GM12874 (cell line): ENCODE measurements around the gene ADARB2.

Source experiments
- TF ChIP-seq, protein P1 (sequence below): IDR thresholded peaks from 2 replicates; pipeline ENCODE4 v1.5.1; 2011; ENCODE audit warnings: low read depth, mild to moderate bottlenecking, control low read depth, low read length, moderate library complexity; ENCODE audit not compliant: insufficient read depth

The ADARB2 gene

GRCh38 chr10:1320739-1321320 lies 416.5 kb downstream of the ADARB2 start:
- TF ChIP-seq, protein P1, sequence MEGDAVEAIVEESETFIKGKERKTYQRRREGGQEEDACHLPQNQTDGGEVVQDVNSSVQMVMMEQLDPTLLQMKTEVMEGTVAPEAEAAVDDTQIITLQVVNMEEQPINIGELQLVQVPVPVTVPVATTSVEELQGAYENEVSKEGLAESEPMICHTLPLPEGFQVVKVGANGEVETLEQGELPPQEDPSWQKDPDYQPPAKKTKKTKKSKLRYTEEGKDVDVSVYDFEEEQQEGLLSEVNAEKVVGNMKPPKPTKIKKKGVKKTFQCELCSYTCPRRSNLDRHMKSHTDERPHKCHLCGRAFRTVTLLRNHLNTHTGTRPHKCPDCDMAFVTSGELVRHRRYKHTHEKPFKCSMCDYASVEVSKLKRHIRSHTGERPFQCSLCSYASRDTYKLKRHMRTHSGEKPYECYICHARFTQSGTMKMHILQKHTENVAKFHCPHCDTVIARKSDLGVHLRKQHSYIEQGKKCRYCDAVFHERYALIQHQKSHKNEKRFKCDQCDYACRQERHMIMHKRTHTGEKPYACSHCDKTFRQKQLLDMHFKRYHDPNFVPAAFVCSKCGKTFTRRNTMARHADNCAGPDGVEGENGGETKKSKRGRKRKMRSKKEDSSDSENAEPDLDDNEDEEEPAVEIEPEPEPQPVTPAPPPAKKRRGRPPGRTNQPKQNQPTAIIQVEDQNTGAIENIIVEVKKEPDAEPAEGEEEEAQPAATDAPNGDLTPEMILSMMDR, result no peak

GRCh38 chr10:1316809-1317143 lies 420.5 kb downstream of the ADARB2 start:
- TF ChIP-seq, protein P1, result no peak

- TF ChIP-seq, protein P1, result no peak
These were observed 421.1 kb downstream of the ADARB2 start for GRCh38 chr10:1316121-1316808.

- TF ChIP-seq, protein P1, result no peak
These were observed 422.1 kb downstream of the ADARB2 start for GRCh38 chr10:1315178-1315577.

- TF ChIP-seq, protein P1, result no peak
These were observed 425.6 kb downstream of the ADARB2 start for GRCh38 chr10:1311726-1312125.

- TF ChIP-seq, protein P1, result no peak
These were observed 427.0 kb downstream of the ADARB2 start for GRCh38 chr10:1310271-1310789.

GRCh38 chr10:1309617-1310270 lies 427.6 kb downstream of the ADARB2 start:
- TF ChIP-seq, protein P1, result no peak
